ENCODE data around the gene WNK1.
"Not testable (repeated sequence)": the region's sequence is repeated elsewhere in the genome, so short reads cannot be mapped to it uniquely, and the experiment has no call there.

The WNK1 gene

DNA sequence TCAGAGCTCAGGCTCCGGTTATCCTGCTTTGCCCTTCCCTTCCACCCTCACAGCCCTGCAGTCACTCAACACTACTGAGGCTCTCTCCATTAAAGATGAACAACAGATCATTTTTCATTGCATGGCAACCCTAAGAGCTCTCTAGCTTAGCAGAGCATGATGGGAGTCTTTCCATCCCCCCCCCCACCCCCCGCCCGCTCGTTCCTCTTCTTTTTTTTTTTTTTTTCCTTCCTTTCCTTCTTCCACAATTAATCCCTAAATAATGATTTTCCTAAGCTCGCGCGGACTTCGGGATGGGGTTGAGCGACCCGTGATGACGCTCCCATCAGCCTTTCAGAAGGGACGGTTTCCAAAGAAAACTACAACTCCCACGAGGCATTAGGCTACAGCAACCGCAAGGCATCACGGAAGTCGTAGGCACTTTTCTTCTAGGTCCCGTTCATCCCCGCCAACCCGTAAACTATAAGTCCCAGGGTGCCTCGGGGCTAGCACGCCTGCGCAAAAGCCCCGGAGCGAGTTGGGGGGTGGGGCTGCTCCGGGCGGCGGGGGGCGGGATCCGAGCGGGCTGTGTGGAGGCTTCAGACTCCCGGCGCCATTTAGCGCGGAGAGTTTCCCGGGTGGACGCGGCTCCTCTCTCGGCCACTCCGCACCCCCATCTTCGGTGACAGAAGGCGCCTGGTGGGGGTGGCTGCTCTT is at the start of gene WNK1:
WNK1 (plus strand) TSS at position 581 of the 696 bp plus-strand sequence. CDS start 987 bp downstream, outside the sequence.
- peaks cover 18% of the 10 kb centered on the region for H3K4me1 ChIP-seq (ENCODE audit: control insufficient read depth, insufficient read depth, low read length)
- H3K27me3 ChIP-seq (ENCODE audit: control insufficient read depth, insufficient read depth, low read length): no peaks in the 10 kb centered on the region

DNA sequence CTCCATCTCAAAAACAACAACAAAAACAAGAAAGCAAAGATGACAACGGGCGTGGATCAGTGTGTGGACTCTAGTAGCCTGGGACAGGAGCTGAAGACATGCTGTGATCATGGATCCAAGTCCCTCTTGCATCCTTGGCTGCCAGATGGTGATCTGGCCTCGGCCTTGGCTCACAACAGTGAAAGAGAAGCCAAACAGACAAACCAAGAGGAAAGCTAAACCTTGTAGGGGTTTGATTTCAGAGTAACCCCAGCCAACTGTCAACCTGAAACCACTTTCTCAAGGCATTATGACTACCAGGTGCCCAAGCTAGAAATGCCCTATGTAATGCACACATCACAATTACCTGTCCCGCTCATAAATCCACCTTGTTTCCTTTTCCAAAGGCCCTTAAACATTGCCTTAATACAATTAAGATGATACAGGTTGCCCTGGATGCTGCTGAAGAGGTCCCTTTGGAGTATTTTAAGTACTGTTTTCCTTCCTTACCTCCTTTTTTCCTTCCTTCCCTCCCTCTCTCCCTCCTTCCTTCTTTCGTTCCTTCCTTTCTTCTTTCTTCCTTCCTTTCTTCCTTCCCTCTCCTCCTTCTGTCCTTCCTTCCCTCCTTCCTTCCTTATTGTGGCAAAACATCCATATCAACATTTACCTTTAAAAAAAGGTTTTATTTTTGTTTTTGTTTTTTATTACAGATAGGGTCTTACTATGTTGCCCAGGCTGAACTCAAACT is 47.7 kb upstream of the WNK1 start:
- Histone ChIP-seq H3K4me1 (ENCODE audit: control insufficient read depth, insufficient read depth, low read length) (no peaks in the 10 kb centered on the region), H3K9ac (ENCODE audit: low read length) (no peak overlapping the region), H3K4me3 (ENCODE audit: low read length) (no peak overlapping the region), H3K36me3 (ENCODE audit: control insufficient read depth, insufficient read depth, low read length) (no peaks in the 10 kb centered on the region), H3K27me3 (ENCODE audit: control insufficient read depth, insufficient read depth, low read length) (no peaks in the 10 kb centered on the region), H3K9me3 (ENCODE audit: control insufficient read depth, low read length) (no peaks in the 10 kb centered on the region)

More for the DNA sequence above, at the start of gene WNK1:
- Histone ChIP-seq H3K9me3 (ENCODE audit: control insufficient read depth, low read length) (no peaks in the 10 kb centered on the region), H3K4me3 (ENCODE audit: low read length) (peak within 1 kb of the TSS; percentile 23), H3K9ac (ENCODE audit: low read length) (peak within 1 kb of the TSS; percentile 89), H3K36me3 (ENCODE audit: control insufficient read depth, insufficient read depth, low read length) (no peaks in the 10 kb centered on the region)

DNA sequence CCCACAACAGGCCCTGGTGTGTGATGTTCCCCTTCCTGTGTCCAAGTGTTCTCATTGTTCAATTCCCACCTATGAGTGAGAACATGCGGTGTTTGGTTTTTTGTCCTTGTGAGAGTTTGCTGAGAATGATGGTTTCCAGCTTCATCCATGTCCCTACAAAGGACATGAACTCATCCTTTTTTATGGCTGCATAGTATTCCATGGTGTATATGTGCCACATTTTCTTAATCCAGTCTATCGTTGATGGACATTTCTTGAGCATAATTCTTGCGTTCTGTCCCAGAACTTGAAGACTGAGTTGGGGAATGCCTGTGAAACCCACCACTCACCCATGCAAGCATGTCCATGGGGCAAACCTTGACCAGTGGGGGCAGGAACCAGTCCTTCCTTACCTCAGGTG is 44.3 kb upstream of the WNK1 start:
- H3K4me1 ChIP-seq (ENCODE audit: control insufficient read depth, insufficient read depth, low read length): not testable (repeated sequence)

DNA sequence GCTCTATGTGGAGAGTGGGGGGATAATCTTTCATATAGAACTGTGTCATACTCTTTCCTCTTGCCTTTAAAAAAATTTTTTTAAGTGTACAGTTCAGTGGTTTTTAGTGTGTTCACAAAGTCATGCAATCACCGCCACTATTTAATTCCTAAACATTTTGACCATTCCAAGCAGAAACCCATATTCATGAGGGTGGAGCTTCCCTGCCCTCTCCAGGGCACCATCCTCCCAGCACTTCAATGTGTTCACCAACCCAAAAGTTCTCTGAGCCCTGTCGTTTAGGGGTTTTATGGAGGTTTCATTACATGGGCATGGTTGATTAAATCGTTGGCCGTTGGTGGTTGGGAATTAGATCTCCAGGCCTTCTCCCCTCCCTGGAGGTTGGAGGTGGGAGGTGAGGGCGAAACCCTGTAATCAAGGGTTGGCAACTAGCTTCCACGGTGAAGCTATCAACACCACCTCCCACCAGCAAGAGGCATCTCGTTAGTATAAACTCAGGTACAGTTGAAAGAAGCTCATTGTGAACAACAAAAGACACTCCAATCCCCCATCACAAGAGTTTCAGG is 42.8 kb upstream of the WNK1 start:
- no peaks in the 10 kb centered on the region for H3K9me3 ChIP-seq (ENCODE audit: control insufficient read depth, low read length)
- no peaks in the 10 kb centered on the region for H3K36me3 ChIP-seq (ENCODE audit: control insufficient read depth, insufficient read depth, low read length)
- H3K4me3 ChIP-seq (ENCODE audit: low read length): no peak overlapping the region
- no peaks in the 10 kb centered on the region for H3K4me1 ChIP-seq (ENCODE audit: control insufficient read depth, insufficient read depth, low read length)
- no peak overlapping the region for H3K9ac ChIP-seq (ENCODE audit: low read length)
- no peaks in the 10 kb centered on the region for H3K27me3 ChIP-seq (ENCODE audit: control insufficient read depth, insufficient read depth, low read length)

More for the DNA sequence above, 44.3 kb upstream of the WNK1 start:
- H3K27me3 ChIP-seq (ENCODE audit: control insufficient read depth, insufficient read depth, low read length); H3K9ac ChIP-seq (ENCODE audit: low read length); H3K4me3 ChIP-seq (ENCODE audit: low read length); H3K36me3 ChIP-seq (ENCODE audit: control insufficient read depth, insufficient read depth, low read length); H3K9me3 ChIP-seq (ENCODE audit: control insufficient read depth, low read length): not testable (repeated sequence)

DNA sequence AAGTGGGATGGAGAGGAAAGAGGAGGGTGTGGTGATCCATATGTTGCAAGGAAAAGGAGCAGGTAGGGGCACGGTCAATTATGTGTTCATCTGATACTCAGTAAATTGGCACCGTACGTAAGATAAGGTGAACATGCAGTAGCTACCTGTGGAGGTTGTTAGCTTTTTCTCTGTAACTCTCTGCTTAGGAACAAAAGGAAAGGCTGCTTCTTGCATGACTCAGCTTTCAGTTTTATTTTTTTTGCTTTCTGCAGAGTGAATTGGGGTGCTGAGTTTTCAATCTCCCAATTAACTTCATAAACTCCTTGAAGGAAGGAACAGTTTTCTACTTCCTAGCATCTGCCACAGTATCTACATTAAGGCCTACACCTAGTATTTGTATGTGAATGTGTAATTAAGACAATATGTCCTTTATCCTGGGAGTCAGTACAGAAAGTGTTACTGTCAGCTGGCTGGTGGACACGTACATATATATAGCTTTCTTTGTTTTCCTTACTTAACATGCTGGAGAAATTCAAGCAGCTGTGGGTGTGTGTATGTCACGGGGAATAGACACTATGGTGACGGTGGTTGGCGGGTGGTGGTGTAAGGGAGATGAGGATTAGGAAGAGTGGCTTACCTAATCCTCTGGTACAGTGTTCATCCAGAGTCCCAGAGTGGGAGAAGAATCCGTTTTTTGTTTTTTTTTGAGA is 40.1 kb upstream of the WNK1 start:
- Histone ChIP-seq H3K36me3 (ENCODE audit: control insufficient read depth, insufficient read depth, low read length) (no peaks in the 10 kb centered on the region), H3K9me3 (ENCODE audit: control insufficient read depth, low read length) (no peaks in the 10 kb centered on the region), H3K4me1 (ENCODE audit: control insufficient read depth, insufficient read depth, low read length) (no peaks in the 10 kb centered on the region), H3K27me3 (ENCODE audit: control insufficient read depth, insufficient read depth, low read length) (no peaks in the 10 kb centered on the region), H3K4me3 (ENCODE audit: low read length) (no peak overlapping the region), H3K9ac (ENCODE audit: low read length) (no peak overlapping the region)

DNA sequence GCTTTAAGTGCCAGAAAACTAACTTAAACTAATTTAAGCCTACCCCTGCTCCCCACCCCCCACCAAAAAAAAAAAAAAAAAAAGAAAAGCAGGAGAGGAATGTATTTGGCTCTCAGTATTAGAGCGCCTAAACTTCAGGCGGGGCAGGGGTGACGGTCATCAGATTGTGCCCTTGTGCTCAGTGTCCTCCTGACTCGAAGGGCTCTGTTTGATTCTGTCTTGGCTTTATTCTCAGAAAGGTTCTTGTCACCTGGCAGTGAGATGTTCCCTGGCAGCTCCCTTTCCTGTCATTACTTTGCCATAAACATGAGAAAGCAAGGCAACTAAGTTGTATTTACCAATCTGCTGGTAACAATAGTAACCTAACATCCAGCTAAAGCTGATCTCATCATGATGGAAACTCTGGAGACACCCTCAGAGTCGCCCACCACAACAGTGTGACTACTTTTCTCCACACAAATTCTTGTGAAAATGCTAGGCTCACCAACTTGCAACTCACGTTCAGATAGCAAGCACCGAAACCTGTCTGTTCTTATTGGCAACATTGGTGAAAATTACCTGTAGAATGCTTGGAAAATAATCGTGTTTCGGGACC is 39.0 kb upstream of the WNK1 start:
- H3K4me3 ChIP-seq (ENCODE audit: low read length): no peak overlapping the region
- H3K36me3 ChIP-seq (ENCODE audit: control insufficient read depth, insufficient read depth, low read length): no peaks in the 10 kb centered on the region
- H3K9me3 ChIP-seq (ENCODE audit: control insufficient read depth, low read length): no peaks in the 10 kb centered on the region
- H3K4me1 ChIP-seq (ENCODE audit: control insufficient read depth, insufficient read depth, low read length): no peaks in the 10 kb centered on the region
- no peak overlapping the region for H3K9ac ChIP-seq (ENCODE audit: low read length)
- H3K27me3 ChIP-seq (ENCODE audit: control insufficient read depth, insufficient read depth, low read length): no peaks in the 10 kb centered on the region

DNA sequence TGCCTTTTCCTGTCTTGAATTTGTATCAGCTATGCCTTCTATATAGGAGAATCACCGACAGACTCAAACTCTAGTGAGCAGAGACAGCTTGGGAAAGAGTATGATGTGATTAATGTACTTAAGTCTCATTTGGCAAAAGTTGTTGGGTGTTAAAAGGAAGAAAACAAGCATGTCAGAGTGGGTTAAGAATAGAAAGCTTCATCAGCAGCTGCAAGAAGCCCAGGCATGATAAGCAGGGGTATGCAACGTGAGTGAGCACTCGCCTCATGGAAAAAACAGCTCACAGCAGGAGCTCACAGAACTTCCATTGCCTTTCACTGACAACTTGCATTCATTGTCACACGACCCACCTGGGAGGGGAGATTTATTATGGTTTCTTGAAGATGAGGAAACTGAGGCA is 35.9 kb upstream of the WNK1 start:
- Histone ChIP-seq H3K9me3 (ENCODE audit: control insufficient read depth, low read length) (no peaks in the 10 kb centered on the region), H3K4me1 (ENCODE audit: control insufficient read depth, insufficient read depth, low read length) (peaks cover 14% of the 10 kb centered on the region), H3K36me3 (ENCODE audit: control insufficient read depth, insufficient read depth, low read length) (no peaks in the 10 kb centered on the region), H3K4me3 (ENCODE audit: low read length) (no peak overlapping the region), H3K9ac (ENCODE audit: low read length) (no peak overlapping the region), H3K27me3 (ENCODE audit: control insufficient read depth, insufficient read depth, low read length) (no peaks in the 10 kb centered on the region)

DNA sequence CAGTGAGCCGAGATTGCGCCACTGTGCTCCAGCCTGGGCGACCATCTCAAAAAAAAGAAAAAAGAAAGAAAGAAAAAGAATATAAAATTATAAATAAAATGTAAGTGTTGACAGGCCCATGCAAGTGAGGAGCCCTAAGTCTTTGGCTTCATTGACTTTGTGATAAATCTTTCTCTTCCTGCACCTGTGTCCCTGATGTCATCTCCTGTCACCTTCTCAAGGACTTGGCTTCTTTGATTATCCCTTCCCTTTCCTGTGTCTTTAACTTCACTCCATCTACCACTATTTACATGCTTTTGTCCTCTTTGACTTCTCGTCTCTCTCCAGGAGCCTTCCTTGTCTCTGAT is 33.6 kb upstream of the WNK1 start:
- no peaks in the 10 kb centered on the region for H3K9me3 ChIP-seq (ENCODE audit: control insufficient read depth, low read length)
- H3K27me3 ChIP-seq (ENCODE audit: control insufficient read depth, insufficient read depth, low read length): no peaks in the 10 kb centered on the region
- H3K4me1 ChIP-seq (ENCODE audit: control insufficient read depth, insufficient read depth, low read length): peaks cover 14% of the 10 kb centered on the region
- peak overlapping the region; percentile 29 for H3K9ac ChIP-seq (ENCODE audit: low read length)
- H3K36me3 ChIP-seq (ENCODE audit: control insufficient read depth, insufficient read depth, low read length): no peaks in the 10 kb centered on the region
- H3K4me3 ChIP-seq (ENCODE audit: low read length): no peak overlapping the region

DNA sequence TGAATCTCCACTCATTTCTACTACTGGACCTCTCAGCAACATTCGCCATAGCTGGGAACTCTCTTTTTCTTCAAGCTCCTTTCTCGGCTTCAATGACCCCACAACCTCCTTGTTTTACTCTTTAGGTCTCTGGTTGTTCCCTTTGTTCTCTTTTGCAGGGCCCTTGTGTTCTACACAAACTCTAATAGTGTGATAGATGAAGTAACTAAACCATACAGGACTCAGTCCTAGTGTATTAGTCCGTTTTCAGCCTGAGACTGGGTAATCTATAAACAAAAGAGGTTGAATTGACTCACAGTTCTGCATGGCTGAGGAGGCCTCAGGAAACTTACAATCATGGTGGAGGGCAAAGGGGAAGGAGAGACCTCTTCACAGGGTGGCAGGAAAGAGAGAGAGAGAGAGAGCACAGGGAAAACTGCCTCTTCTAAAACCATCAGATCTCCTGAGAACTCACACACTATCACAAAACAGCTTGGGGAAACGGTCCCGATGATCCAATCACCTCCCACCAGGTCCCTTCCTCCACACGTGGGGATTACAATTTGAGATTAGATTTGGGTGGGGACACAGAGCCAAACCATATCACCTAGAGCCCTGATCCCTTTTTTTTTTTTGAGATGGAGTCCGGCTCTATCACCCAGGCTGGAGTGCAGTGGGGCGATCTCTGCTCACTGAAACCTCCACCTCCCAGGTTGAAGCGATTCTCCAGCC is 32.0 kb upstream of the WNK1 start:
- no peak overlapping the region for H3K9ac ChIP-seq (ENCODE audit: low read length)
- H3K27me3 ChIP-seq (ENCODE audit: control insufficient read depth, insufficient read depth, low read length): no peaks in the 10 kb centered on the region
- no peak overlapping the region for H3K4me3 ChIP-seq (ENCODE audit: low read length)
- no peaks in the 10 kb centered on the region for H3K9me3 ChIP-seq (ENCODE audit: control insufficient read depth, low read length)
- peaks cover 14% of the 10 kb centered on the region for H3K4me1 ChIP-seq (ENCODE audit: control insufficient read depth, insufficient read depth, low read length)
- H3K36me3 ChIP-seq (ENCODE audit: control insufficient read depth, insufficient read depth, low read length): no peaks in the 10 kb centered on the region

DNA sequence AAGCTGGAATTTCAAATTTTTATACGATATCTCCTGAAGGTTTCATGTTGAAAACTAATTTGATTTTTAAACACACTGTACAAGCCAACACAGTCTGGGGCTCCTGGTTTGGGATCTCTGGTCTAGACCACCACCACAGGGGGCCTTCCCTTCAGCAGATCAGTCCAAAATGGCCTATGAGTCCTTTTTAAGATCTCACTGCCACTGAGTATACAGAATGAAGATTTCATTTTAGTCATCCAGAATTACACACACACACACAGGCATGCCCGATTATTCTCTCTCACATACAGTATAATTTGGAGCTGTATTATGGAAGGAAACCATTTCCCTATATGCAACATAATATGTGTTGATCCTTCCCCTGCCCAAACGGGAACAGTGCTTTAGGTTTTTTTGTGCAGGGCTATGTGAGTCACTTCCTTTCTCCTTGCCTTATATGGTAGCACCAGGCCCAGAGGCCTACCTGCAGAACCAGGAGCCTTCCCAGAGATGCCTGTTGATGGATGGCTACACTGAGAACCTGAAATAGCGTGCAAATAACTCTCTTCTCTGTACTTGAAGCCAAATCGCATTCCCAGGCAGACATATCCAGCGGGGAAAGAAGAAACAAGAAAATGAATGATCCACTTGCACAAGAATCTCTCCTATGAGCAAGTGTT is 28.1 kb upstream of the WNK1 start:
- Histone ChIP-seq H3K27me3 (ENCODE audit: control insufficient read depth, insufficient read depth, low read length) (no peaks in the 10 kb centered on the region), H3K9ac (ENCODE audit: low read length) (no peak overlapping the region), H3K9me3 (ENCODE audit: control insufficient read depth, low read length) (no peaks in the 10 kb centered on the region), H3K36me3 (ENCODE audit: control insufficient read depth, insufficient read depth, low read length) (no peaks in the 10 kb centered on the region), H3K4me3 (ENCODE audit: low read length) (no peak overlapping the region), H3K4me1 (ENCODE audit: control insufficient read depth, insufficient read depth, low read length) (peaks cover 14% of the 10 kb centered on the region)

DNA sequence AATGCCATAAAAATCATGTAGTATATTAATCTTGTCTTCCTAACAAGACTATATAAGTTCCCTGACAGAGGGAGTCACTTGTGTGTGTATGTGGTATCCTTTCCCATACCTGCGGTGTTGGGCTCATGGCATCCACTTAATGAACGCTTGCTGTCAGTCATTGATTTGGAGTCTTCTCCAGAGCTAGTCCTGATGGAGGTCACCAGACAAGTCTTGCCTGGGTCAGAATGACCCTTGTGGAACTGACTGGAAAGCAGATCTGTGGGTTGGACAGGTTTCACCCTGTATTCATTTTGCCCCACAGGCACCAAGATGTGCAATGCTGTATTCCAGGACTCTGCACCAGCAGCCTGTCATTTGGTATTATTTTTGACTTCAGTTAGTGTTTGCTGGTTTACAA is 27.3 kb upstream of the WNK1 start:
- H3K4me3 ChIP-seq (ENCODE audit: low read length): no peak overlapping the region
- no peaks in the 10 kb centered on the region for H3K9me3 ChIP-seq (ENCODE audit: control insufficient read depth, low read length)
- H3K27me3 ChIP-seq (ENCODE audit: control insufficient read depth, insufficient read depth, low read length): no peaks in the 10 kb centered on the region
- peaks cover 9% of the 10 kb centered on the region for H3K4me1 ChIP-seq (ENCODE audit: control insufficient read depth, insufficient read depth, low read length)
- no peak overlapping the region for H3K9ac ChIP-seq (ENCODE audit: low read length)
- H3K36me3 ChIP-seq (ENCODE audit: control insufficient read depth, insufficient read depth, low read length): no peaks in the 10 kb centered on the region

Data from mucosa of stomach (tissue), 1 donor.